ENCODE data around the gene NFYA. TPM values are rescaled to one million over a fixed set of nuclear protein-coding genes. Genes with fewer than 3 reads are reported as not detected.

The NFYA gene
- total RNA-seq, 1 donor from 2014 or later = 27.8 TPM

DNA sequence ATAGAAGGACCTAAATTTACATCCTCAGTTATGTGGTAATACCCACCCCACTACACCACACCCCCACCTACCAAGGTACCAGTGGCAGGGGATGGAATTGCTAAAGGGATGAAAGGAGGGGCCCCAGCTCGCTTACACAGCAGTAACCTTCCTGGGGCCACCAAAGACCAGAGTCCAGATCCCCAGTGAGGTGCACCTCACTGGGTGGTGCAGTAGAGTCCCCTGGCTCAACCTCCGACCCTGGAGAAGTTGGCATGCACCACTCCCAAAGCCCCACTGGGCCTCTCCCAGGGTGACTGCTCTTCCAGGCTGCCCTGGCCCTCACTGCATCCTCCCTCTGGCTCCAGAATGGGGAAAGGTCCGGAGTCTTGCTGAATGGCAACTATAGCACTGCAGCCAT lies 34.6 kb upstream of the NFYA start:
- H3K9ac ChIP-seq (ENCODE audit: low read length) = no peak overlapping the region
- H3K9me3 Mint-ChIP-seq (ENCODE audit: unreplicated experiment) = peaks cover 3% of the 10 kb centered on the region
- no peak overlapping the region for H3K4me3 ChIP-seq (ENCODE audit: insufficient read depth, low read depth, low read length)
- H3K27ac ChIP-seq (ENCODE audit: low read depth, low read length) = no peak overlapping the region
- H3K27ac Mint-ChIP-seq (ENCODE audit: unreplicated experiment) = no peak overlapping the region
- no peak overlapping the region for H3K4me3 Mint-ChIP-seq (ENCODE audit: unreplicated experiment)
- peaks cover 19% of the 10 kb centered on the region for H3K4me1 Mint-ChIP-seq (ENCODE audit: low read depth, unreplicated experiment)
- no peak overlapping the region for H2AFZ ChIP-seq (ENCODE audit: low read depth, low read length)
- no peaks in the 10 kb centered on the region for H3K36me3 Mint-ChIP-seq (ENCODE audit: low read depth, unreplicated experiment)
- H3K79me2 ChIP-seq (ENCODE audit: insufficient read depth, low read length) = no peaks in the 10 kb centered on the region
- no peak overlapping the region for H3K4me2 ChIP-seq (ENCODE audit: low read length)
- H3K9me3 ChIP-seq (ENCODE audit: insufficient read depth, low read depth, low read length) = no peaks in the 10 kb centered on the region
- FAIRE-seq (no peak), DNase-seq (ENCODE audit: low read depth) (no peak)
- H3K27me3 ChIP-seq (ENCODE audit: insufficient read depth, low read length) = peaks cover 5% of the 10 kb centered on the region
- peaks cover 9% of the 10 kb centered on the region for H3K4me1 ChIP-seq (ENCODE audit: insufficient read depth, low read length)
- H3K36me3 ChIP-seq (ENCODE audit: insufficient read depth, low read length) = no peaks in the 10 kb centered on the region
- TF ChIP-seq, protein P1, sequence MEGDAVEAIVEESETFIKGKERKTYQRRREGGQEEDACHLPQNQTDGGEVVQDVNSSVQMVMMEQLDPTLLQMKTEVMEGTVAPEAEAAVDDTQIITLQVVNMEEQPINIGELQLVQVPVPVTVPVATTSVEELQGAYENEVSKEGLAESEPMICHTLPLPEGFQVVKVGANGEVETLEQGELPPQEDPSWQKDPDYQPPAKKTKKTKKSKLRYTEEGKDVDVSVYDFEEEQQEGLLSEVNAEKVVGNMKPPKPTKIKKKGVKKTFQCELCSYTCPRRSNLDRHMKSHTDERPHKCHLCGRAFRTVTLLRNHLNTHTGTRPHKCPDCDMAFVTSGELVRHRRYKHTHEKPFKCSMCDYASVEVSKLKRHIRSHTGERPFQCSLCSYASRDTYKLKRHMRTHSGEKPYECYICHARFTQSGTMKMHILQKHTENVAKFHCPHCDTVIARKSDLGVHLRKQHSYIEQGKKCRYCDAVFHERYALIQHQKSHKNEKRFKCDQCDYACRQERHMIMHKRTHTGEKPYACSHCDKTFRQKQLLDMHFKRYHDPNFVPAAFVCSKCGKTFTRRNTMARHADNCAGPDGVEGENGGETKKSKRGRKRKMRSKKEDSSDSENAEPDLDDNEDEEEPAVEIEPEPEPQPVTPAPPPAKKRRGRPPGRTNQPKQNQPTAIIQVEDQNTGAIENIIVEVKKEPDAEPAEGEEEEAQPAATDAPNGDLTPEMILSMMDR (IDR thresholded peaks at IDR 0.05; ENCODE audit: insufficient read depth, low read depth, low read length) = no peak
- no peak for TF ChIP-seq EZH2 (IDR thresholded peaks at IDR 0.05; ENCODE audit: insufficient read depth, low read length)
- no peaks in the 10 kb centered on the region for H4K20me1 ChIP-seq (ENCODE audit: insufficient read depth, low read length)
- H3K27me3 Mint-ChIP-seq (ENCODE audit: low read depth, unreplicated experiment) = peaks cover 10% of the 10 kb centered on the region

DNA sequence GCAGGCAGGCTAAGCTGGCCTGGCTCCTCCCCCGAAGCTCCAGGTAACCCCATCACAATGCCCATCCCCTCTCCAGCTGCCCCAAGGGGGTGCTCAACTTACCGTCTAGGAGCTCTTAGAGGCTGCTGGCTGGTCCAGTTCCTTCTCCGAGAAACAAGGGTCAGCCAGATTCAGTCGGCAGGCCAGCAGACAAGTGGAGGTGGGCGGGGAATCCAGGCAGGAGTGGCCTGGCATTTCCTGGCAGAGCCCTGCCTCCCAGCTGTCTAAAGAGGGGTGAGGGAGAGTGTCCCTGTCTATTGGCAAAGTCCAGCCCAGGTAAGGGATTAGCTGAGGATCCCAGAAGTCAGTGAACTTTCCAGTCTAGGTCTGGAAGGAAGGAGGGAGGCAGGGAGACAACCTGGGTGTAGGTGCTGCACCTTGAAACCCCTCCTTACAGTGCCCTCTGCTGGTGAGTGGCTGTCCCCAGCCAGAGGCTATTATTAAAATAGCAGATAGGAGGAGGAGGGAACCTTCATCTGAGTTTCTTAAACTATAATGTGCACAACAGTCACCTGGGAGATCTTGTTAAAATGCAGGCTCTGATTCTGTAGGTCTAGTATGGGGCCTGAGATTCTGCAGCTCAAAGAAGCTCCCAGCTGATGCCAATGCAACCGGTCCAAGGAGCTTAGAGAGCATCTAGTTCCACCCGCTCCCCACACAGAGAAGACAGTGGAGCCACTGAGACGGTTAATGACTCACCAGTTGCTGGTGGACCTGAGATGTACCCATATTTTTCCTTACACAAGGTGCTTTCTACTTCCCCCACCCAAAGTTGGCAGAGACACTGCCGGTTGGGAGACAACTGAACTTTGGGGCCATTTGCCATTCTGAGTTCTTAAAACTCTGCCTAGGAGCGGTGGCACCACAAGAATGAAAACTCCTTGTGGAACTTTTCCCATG lies 33.4 kb upstream of the NFYA start, which contains the start of gene UNC5CL:
Gene UNC5CL, minus strand, starts transcription at position 162 of the 939 bp plus-strand sequence. CDS start 4,147 bp downstream, outside the sequence.
- no peak within 1 kb of the TSS for H3K4me3 Mint-ChIP-seq (ENCODE audit: unreplicated experiment)
- no peak within 1 kb of the TSS for H3K27ac Mint-ChIP-seq (ENCODE audit: unreplicated experiment)
- Histone ChIP-seq H3K27me3 (ENCODE audit: insufficient read depth, low read length) (peaks cover 3% of the 10 kb centered on the region), H3K4me1 (ENCODE audit: insufficient read depth, low read length) (peaks cover 9% of the 10 kb centered on the region), H3K79me2 (ENCODE audit: insufficient read depth, low read length) (no peaks in the 10 kb centered on the region), H3K9me3 (ENCODE audit: insufficient read depth, low read depth, low read length) (no peaks in the 10 kb centered on the region), H2AFZ (ENCODE audit: low read depth, low read length) (no peak within 1 kb of the TSS), H3K4me3 (ENCODE audit: insufficient read depth, low read depth, low read length) (no peak within 1 kb of the TSS), H3K36me3 (ENCODE audit: insufficient read depth, low read length) (no peaks in the 10 kb centered on the region), H4K20me1 (ENCODE audit: insufficient read depth, low read length) (no peaks in the 10 kb centered on the region), H3K27ac (ENCODE audit: low read depth, low read length) (no peak within 1 kb of the TSS), H3K4me2 (ENCODE audit: low read length) (no peak within 1 kb of the TSS), H3K9ac (ENCODE audit: low read length) (no peak within 1 kb of the TSS)
- TF ChIP-seq, protein P1 (IDR thresholded peaks at IDR 0.05; ENCODE audit: insufficient read depth, low read depth, low read length) = peak; percentile 62
- TF ChIP-seq EZH2 (IDR thresholded peaks at IDR 0.05; ENCODE audit: insufficient read depth, low read length) = no peak
- H3K4me1 Mint-ChIP-seq (ENCODE audit: low read depth, unreplicated experiment) = peaks cover 19% of the 10 kb centered on the region
- peaks cover 2% of the 10 kb centered on the region for H3K27me3 Mint-ChIP-seq (ENCODE audit: low read depth, unreplicated experiment)
- no peak for DNase-seq (ENCODE audit: low read depth)
- FAIRE-seq = no peak
- no peaks in the 10 kb centered on the region for H3K36me3 Mint-ChIP-seq (ENCODE audit: low read depth, unreplicated experiment)
- peaks cover 3% of the 10 kb centered on the region for H3K9me3 Mint-ChIP-seq (ENCODE audit: unreplicated experiment)

Data from astrocyte (in vitro differentiated cells and primary cell).